ENCODE results near the gene EIF2D. TPM values are rescaled to one million over a fixed set of nuclear protein-coding genes. Genes with fewer than 3 reads are reported as not detected.

Gene EIF2D
- total RNA-seq, 2 donors from 2014 or later, result 40.5 to 41.1 TPM

GRCh38 chr1:206590025-206590758 lies 22.1 kb downstream of the EIF2D start:
- no peaks in the 10 kb centered on the region for H3K4me1 ChIP-seq (ENCODE audit: control insufficient read depth in 1 of 2, low read depth in 2 of 2)
- no peaks in the 10 kb centered on the region for H3K27me3 ChIP-seq (replicated peaks; ENCODE audit: insufficient read depth)
- H3K27ac ChIP-seq, result peak overlapping the region in 1 of 2 donors; percentile 19
- peaks cover 16% of the 10 kb centered on the region for H3K36me3 ChIP-seq
- DNase-seq (ENCODE audit: low spot score) (no peak), ATAC-seq (ENCODE audit: insufficient number of reproducible peaks, low FRiP score, low read depth) (no peak)
- H3K9me3 ChIP-seq, result no peaks in the 10 kb centered on the region
- no peak overlapping the region for H3K4me3 ChIP-seq
- TF ChIP-seq CTCF (IDR thresholded peaks at IDR 0.05), result peak; percentile 9

- DNase-seq (ENCODE audit: low spot score) (no peak), ATAC-seq (ENCODE audit: insufficient number of reproducible peaks, low FRiP score, low read depth) (no peak)
- Histone ChIP-seq H3K27me3 (replicated peaks; ENCODE audit: insufficient read depth) (no peaks in the 10 kb centered on the region), H3K9me3 (no peaks in the 10 kb centered on the region), H3K36me3 (peaks cover 16% of the 10 kb centered on the region), H3K4me3 (no peak overlapping the region), H3K27ac (no peak overlapping the region), H3K4me1 (ENCODE audit: control insufficient read depth in 1 of 2, low read depth in 2 of 2) (no peaks in the 10 kb centered on the region)
- no peak for TF ChIP-seq CTCF (IDR thresholded peaks at IDR 0.05)
These were observed 23.1 kb downstream of the EIF2D start for GRCh38 chr1:206589206-206589605.

GRCh38 chr1:206588492-206588891 lies 23.8 kb downstream of the EIF2D start:
- H3K4me1 ChIP-seq (ENCODE audit: control insufficient read depth in 1 of 2, low read depth in 2 of 2), result no peaks in the 10 kb centered on the region
- H3K27me3 ChIP-seq (replicated peaks; ENCODE audit: insufficient read depth), result no peaks in the 10 kb centered on the region
- H3K27ac ChIP-seq, result no peak overlapping the region
- H3K36me3 ChIP-seq, result peaks cover 14% of the 10 kb centered on the region
- no peak for ATAC-seq (ENCODE audit: insufficient number of reproducible peaks, low FRiP score, low read depth)
- no peak for TF ChIP-seq CTCF (IDR thresholded peaks at IDR 0.05)
- no peaks in the 10 kb centered on the region for H3K9me3 ChIP-seq
- no peak overlapping the region for H3K4me3 ChIP-seq
- no peak for DNase-seq (ENCODE audit: low spot score)

GRCh38 chr1:206587904-206588303 lies 24.4 kb downstream of the EIF2D start:
- H3K36me3 ChIP-seq, result peaks cover 13% of the 10 kb centered on the region
- no peak for TF ChIP-seq CTCF (IDR thresholded peaks at IDR 0.05)
- H3K27ac ChIP-seq, result no peak overlapping the region
- H3K4me1 ChIP-seq (ENCODE audit: control insufficient read depth in 1 of 2, low read depth in 2 of 2), result no peaks in the 10 kb centered on the region
- ATAC-seq (ENCODE audit: insufficient number of reproducible peaks, low FRiP score, low read depth) (no peak), DNase-seq (ENCODE audit: low spot score) (no peak)
- H3K9me3 ChIP-seq, result no peaks in the 10 kb centered on the region
- no peak overlapping the region for H3K4me3 ChIP-seq
- no peaks in the 10 kb centered on the region for H3K27me3 ChIP-seq (replicated peaks; ENCODE audit: insufficient read depth)

GRCh38 chr1:206586501-206587445 lies 25.5 kb downstream of the EIF2D start:
- DNase-seq (ENCODE audit: low spot score) (no peak), ATAC-seq (ENCODE audit: insufficient number of reproducible peaks, low FRiP score, low read depth) (no peak)
- Histone ChIP-seq H3K4me3 (no peak overlapping the region), H3K4me1 (ENCODE audit: control insufficient read depth in 1 of 2, low read depth in 2 of 2) (no peaks in the 10 kb centered on the region), H3K27ac (no peak overlapping the region), H3K27me3 (replicated peaks; ENCODE audit: insufficient read depth) (no peaks in the 10 kb centered on the region), H3K36me3 (peaks cover 5% of the 10 kb centered on the region), H3K9me3 (no peaks in the 10 kb centered on the region)
- TF ChIP-seq CTCF (IDR thresholded peaks at IDR 0.05), result no peak

Data from thoracic aorta (tissue), 2 donors.